Osteoblast (primary cell): Measurements from ENCODE around the gene PNKP. TPM values are rescaled to one million over a fixed set of nuclear protein-coding genes. Genes with fewer than 3 reads are reported as not detected.
A peak's percentile ranks its signal among the peaks of the same experiment; 100 is the strongest.
"Not testable (repeated sequence)": the region's sequence is repeated elsewhere in the genome, so short reads cannot be mapped to it uniquely, and the experiment has no call there.

Experiments used
- DNase-seq: peaks from one replicate; pipeline ENCODE4 v3.0.0; 2011; ENCODE audit warnings: low spot score, mixed read lengths; ENCODE audit not compliant: insufficient read length; ENCODE audit errors: missing footprints
- H2AFZ ChIP-seq: 2 replicates; pipeline ENCODE4 v1.6.0; 2011; ENCODE audit warnings: mild to moderate bottlenecking, low read length
- H3K27ac ChIP-seq: 2 replicates; pipeline ENCODE4 v1.5.1; 2011; ENCODE audit warnings: mild to moderate bottlenecking, low read depth, low read length, moderate library complexity
- H3K27me3 ChIP-seq: 2 replicates; pipeline ENCODE4 v1.6.0; 2012; ENCODE audit warnings: mild to moderate bottlenecking, control low read depth, inconsistent platforms, low read length, moderate library complexity; ENCODE audit not compliant: insufficient read depth
- H3K36me3 ChIP-seq: 2 replicates; pipeline ENCODE4 v1.5.1; 2011; ENCODE audit warnings: mild to moderate bottlenecking, low read length, control low read depth, moderate library complexity; ENCODE audit not compliant: insufficient read depth
- H3K4me1 ChIP-seq: 2 replicates; pipeline ENCODE4 v1.5.1; 2011; ENCODE audit warnings: mild to moderate bottlenecking, low read length, control low read depth, moderate library complexity; ENCODE audit not compliant: insufficient read depth
- H3K4me2 ChIP-seq: 2 replicates; pipeline ENCODE4 v1.6.0; 2011; ENCODE audit warnings: mild to moderate bottlenecking, low read length; ENCODE audit not compliant: insufficient read depth
- H3K4me3 ChIP-seq: fragments of 200-600 bp; sonication (generic); 3 replicates; pipeline ENCODE4 v1.5.1; 2012; ENCODE audit warnings: mild to moderate bottlenecking, low read length, inconsistent platforms; ENCODE audit not compliant: insufficient read depth
- H3K79me2 ChIP-seq: 2 replicates; pipeline ENCODE4 v1.6.0; 2012; ENCODE audit warnings: mild to moderate bottlenecking, low read length, control low read depth, inconsistent platforms; ENCODE audit not compliant: insufficient read depth
- H3K9me3 ChIP-seq: 2 replicates; pipeline ENCODE4 v1.5.1; 2011; ENCODE audit warnings: low read depth, low read length, control low read depth
- H4K20me1 ChIP-seq: 2 replicates; pipeline ENCODE4 v1.6.0; 2012; ENCODE audit warnings: mild to moderate bottlenecking, low read length, control low read depth; ENCODE audit not compliant: insufficient read depth
- total RNA-seq: library from RNA; depleted of rRNA; stranded (reverse); fragments of >200 nt; gene quantifications from 2 replicates; pipeline ENCODE4 v1.2.3, GENCODE V29; 2012
- TF ChIP-seq, protein P1 (sequence below): IDR thresholded peaks from 2 replicates; pipeline ENCODE4 v1.5.1; 2011; ENCODE audit warnings: mild to moderate bottlenecking, low read depth, low read length, moderate library complexity; ENCODE audit errors: extremely low read depth

Gene PNKP
- total RNA-seq, 1 donor: 43.8 TPM

DNA sequence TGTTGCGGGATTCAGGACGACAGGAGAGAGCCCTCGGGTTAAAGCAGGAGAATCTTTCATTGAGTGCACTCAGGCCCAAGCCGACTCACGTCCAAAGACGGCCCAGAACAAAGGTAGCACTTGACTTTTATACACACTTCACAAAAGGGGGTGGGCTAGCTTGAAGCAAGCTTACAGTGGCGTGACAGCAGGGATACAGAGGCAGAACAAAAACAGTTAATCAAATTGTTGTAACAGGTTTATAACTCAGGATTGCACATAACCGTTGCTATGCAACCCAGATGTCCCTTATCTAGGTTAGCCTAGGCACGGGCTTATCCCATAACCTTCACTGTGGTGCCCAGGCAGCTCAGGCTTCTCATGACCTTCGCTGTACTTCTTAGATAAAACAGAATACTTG is 47.3 kb downstream of the PNKP start:
- Histone ChIP-seq H3K36me3 (peaks cover 14% of the 10 kb centered on the region), H3K4me2 (no peak overlapping the region), H3K79me2 (peaks cover 57% of the 10 kb centered on the region), H3K27ac (no peak overlapping the region), H4K20me1 (peaks cover 16% of the 10 kb centered on the region), H3K4me1 (peaks cover 4% of the 10 kb centered on the region), H3K4me3 (no peak overlapping the region), H3K9me3 (no peaks in the 10 kb centered on the region), H2AFZ (no peak overlapping the region), H3K27me3 (no peaks in the 10 kb centered on the region)
- TF ChIP-seq, protein P1, sequence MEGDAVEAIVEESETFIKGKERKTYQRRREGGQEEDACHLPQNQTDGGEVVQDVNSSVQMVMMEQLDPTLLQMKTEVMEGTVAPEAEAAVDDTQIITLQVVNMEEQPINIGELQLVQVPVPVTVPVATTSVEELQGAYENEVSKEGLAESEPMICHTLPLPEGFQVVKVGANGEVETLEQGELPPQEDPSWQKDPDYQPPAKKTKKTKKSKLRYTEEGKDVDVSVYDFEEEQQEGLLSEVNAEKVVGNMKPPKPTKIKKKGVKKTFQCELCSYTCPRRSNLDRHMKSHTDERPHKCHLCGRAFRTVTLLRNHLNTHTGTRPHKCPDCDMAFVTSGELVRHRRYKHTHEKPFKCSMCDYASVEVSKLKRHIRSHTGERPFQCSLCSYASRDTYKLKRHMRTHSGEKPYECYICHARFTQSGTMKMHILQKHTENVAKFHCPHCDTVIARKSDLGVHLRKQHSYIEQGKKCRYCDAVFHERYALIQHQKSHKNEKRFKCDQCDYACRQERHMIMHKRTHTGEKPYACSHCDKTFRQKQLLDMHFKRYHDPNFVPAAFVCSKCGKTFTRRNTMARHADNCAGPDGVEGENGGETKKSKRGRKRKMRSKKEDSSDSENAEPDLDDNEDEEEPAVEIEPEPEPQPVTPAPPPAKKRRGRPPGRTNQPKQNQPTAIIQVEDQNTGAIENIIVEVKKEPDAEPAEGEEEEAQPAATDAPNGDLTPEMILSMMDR: no peak
- DNase-seq: no peak

DNA sequence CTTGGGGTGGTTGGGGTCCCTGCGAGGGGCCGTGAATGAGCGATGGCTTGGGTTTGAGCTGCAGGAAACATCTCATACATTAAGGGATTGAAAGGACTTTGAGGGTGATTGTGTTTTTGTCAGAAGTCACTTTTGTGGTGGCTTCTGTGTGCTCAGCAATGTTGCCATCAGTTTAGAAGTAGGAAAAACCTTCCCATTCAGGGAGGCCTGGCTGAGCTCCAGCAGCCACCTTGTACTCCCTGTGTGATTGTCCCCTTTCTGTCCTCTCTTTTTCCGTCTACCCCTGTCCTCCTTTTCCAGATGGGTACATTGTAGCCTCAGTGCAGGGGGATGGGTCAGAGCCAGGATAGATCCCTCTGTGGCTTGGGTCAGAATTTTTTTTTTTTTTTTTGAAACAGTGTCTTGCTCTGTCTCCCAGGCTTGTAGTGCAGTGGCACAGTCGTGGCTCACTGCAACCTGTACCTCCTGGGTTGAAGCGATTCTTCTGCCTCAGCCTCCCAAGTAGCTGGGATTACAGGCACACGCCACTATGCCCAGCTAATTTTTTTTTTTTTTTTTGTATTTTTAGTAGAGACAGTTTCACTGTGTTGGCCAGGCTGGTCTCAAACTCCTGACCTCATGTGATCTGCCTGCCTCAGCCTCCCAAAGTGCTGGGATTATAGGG is 47.8 kb downstream of the PNKP start:
- H2AFZ ChIP-seq, H3K27me3 ChIP-seq, H3K4me1 ChIP-seq, H3K9me3 ChIP-seq, H3K27ac ChIP-seq: not testable (repeated sequence)
- Histone ChIP-seq H3K79me2 (peaks cover 53% of the 10 kb centered on the region), H3K4me2 (peak overlapping the region; percentile 91), H4K20me1 (peaks cover 11% of the 10 kb centered on the region), H3K36me3 (peaks cover 14% of the 10 kb centered on the region), H3K4me3 (peak overlapping the region; percentile 99)
- peak; percentile 38 for DNase-seq

DNA sequence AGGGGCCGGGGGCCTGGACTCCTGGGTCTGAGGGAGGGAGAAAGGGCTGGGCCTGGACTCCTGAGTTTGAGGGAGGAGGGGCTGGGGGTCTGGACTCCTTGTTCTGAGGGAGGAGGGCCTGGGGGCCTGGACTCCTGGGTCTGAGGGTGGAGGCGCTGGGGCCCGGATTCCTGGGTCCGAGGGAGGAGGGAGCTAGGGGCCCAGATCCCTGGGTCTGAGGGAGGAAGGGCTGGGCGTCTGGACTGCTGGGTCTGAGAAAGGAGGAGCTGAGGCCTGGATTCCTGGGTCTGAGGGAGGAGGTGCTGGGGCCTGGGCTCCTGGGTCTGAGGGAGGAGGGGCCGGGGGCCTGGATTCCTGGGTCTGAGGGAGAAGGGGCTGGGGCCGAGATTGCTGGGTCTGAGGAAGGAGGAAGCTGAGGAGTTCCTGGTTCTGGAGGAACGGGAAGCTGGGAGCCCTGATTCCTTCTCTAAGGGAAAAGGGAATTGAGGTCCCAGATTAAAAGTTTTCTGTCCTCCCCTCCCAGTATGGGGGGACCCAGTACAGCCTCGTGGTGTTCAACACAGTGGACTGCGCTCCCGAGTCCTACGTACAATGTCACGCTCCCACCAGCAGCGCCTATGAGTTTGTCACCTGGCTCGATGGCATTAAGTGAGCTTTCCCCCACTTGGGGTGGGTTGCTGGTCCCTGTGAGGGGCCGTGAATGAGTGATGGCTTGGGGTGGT is 48.6 kb downstream of the PNKP start:
- peak overlapping the region; percentile 91 for H3K4me2 ChIP-seq
- H3K36me3 ChIP-seq: peaks cover 14% of the 10 kb centered on the region
- H2AFZ ChIP-seq: peak overlapping the region; percentile 91
- TF ChIP-seq, protein P1: no peak
- H3K27me3 ChIP-seq: no peaks in the 10 kb centered on the region
- H3K4me3 ChIP-seq: peak overlapping the region; percentile 99
- H3K79me2 ChIP-seq: peaks cover 47% of the 10 kb centered on the region
- peak; percentile 52 for DNase-seq
- H3K4me1 ChIP-seq: peaks cover 11% of the 10 kb centered on the region
- H3K27ac ChIP-seq: peak overlapping the region; percentile 99
- no peaks in the 10 kb centered on the region for H3K9me3 ChIP-seq
- H4K20me1 ChIP-seq: peaks cover 9% of the 10 kb centered on the region

DNA sequence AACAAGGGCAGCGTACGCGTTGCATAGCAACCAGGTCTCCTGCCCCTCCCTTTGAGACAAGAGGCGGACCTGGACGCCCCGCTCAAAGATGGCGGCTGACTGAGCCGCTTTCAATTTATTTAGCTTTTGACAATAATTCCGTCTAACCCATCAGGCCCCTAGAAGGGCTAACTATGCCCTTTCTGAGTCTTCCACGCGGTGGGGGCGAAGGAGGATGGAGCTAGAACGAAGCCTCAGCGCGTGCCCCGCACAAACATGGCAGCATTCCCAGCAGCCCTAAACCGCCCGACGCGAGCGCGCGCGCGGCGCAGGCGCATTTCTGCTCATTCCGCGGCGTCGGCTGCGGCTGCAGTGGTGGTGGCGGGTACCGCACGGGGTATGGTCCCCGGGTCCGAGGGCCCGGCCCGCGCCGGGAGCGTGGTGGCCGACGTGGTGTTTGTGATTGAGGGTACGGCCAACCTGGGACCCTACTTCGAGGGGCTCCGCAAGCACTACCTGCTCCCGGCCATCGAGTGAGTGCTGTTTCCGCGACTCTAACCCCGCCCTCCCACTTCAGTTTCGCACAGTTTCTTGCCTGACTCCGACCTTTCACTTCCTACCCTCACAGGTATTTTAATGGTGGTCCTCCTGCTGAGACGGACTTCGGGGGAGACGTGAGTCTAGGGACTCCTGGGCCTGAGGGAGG is 49.3 kb downstream of the PNKP start, which contains the start of gene MED25:
Gene MED25, plus strand, starts transcription at position 326 of the 685 bp plus-strand sequence. Its CDS starts 53 bp downstream, at position 379.
- no peaks in the 10 kb centered on the region for H3K27me3 ChIP-seq
- H3K9me3 ChIP-seq: no peaks in the 10 kb centered on the region
- peak; percentile 98 for DNase-seq
- peak within 1 kb of the TSS; percentile 91 for H3K4me2 ChIP-seq
- H3K4me1 ChIP-seq: peaks cover 13% of the 10 kb centered on the region
- H4K20me1 ChIP-seq: peaks cover 2% of the 10 kb centered on the region
- H2AFZ ChIP-seq: peak within 1 kb of the TSS; percentile 91
- H3K4me3 ChIP-seq: peak within 1 kb of the TSS; percentile 99
- H3K36me3 ChIP-seq: peaks cover 7% of the 10 kb centered on the region
- TF ChIP-seq, protein P1: no peak
- H3K79me2 ChIP-seq: peaks cover 40% of the 10 kb centered on the region
- peak within 1 kb of the TSS; percentile 99 for H3K27ac ChIP-seq
